Prostate gland (tissue), 2 donors: ENCODE results near the gene FMN1. TPM values are rescaled to one million over a fixed set of nuclear protein-coding genes. Genes with fewer than 3 reads are reported as not detected.

ENCODE experiments used
- DNase-seq: peaks from one replicate; pipeline ENCODE4 v3.0.0-alpha.2; 2019; ENCODE audit warnings: low spot score
- H3K27ac ChIP-seq, 2 donors: fragments of 200-600 bp; sonication (generic); 2 replicates each; pipeline ENCODE4 v1.5.1; 2017 to 2019
- H3K27me3 ChIP-seq: fragments of 200-600 bp; sonication (generic); replicated peaks from 2 replicates; pipeline ENCODE4 v1.5.1; 2019; ENCODE audit not compliant: insufficient read depth
- H3K36me3 ChIP-seq, 2 donors: fragments of 200-600 bp; sonication (generic); 1 replicate in 1 of 2; 2 replicates in 1 of 2; pipeline versions ENCODE4 v1.5.1 to v1.8.1; 2017 to 2019
- H3K4me1 ChIP-seq: fragments of 200-600 bp; sonication (generic); replicated peaks from 2 replicates; pipeline ENCODE4 v1.5.1; 2019
- H3K4me3 ChIP-seq, 2 donors: fragments of 200-600 bp; sonication (generic); 2 replicates each; pipeline ENCODE4 v1.5.1; 2017 to 2019
- H3K9me3 ChIP-seq: fragments of 200-600 bp; sonication (generic); 2 replicates; pipeline ENCODE4 v1.5.1; 2017
- CTCF ChIP-seq, 4 experiments: fragments of 200-600 bp in 2 of 4; fragments of 450-650 bp in 2 of 4; sonication (generic) in 2 of 4; IDR thresholded peaks; 1 replicate in 3 of 4; 2 replicates in 1 of 4; pipeline ENCODE4 v1.5.1; 2016 to 2019; ENCODE audit warnings: antibody characterized with exemption in 4 of 4, mild to moderate bottlenecking in 2 of 4, moderate library complexity in 2 of 4
- POLR2A ChIP-seq: fragments of 450-650 bp; IDR thresholded peaks from one replicate; pipeline ENCODE4 v1.6.1; 2016; ENCODE audit warnings: antibody characterized with exemption, mild to moderate bottlenecking
- POLR2AphosphoS5 ChIP-seq: sonication (generic); formaldehyde crosslinking; IDR thresholded peaks from one replicate; pipeline ENCODE4 v1.6.1; 2017; ENCODE audit warnings: antibody characterized with exemption
- whole genome bisulfite sequencing: methylation state at CpG from one replicate; pipeline ENCODE4 v1.1.5; 2018; 5-methylcytosine and 5-hydroxymethylcytosine counted together
- intact Hi-C: fragments of 100-400 bp; cut with DNase I; formaldehyde crosslinking; loops from one replicate; pipeline ENCODE4 v1.14.2; 2022
- total RNA-seq, 2 donors: library from RNA; depleted of rRNA; stranded (reverse); fragments of >200 nt; gene quantifications; one replicate each; pipeline ENCODE4 v1.1.0, GENCODE V29; 2016

FMN1 gene
- total RNA-seq, 2 donors from 2014 or later, result 7.1 to 32.5 TPM

GRCh38 chr15:32870240-32871033 lies 324.1 kb downstream of the FMN1 start:
- no peak for DNase-seq
- Histone ChIP-seq H3K27ac (no peak overlapping the region), H3K9me3 (no peaks in the 10 kb centered on the region), H3K4me3 (no peak overlapping the region), H3K36me3 (no peaks in the 10 kb centered on the region), H3K27me3 (no peaks in the 10 kb centered on the region), H3K4me1 (peaks cover 4% of the 10 kb centered on the region)
- TF ChIP-seq CTCF (IDR thresholded peaks at IDR 0.05) (no peak), POLR2A (no peak), POLR2AphosphoS5 (no peak)
- intact Hi-C loops, result loop anchor here (5.0 kb wide), 1 partner anchor 87 kb away; no protein-coding TSS in a partner anchor
- 94% methylated on average over 14 of the region's 14 CpGs for WGBS

- H3K9me3 ChIP-seq, result no peaks in the 10 kb centered on the region
- WGBS, result 95% methylated on average over 4 of the region's 4 CpGs
- peaks cover 4% of the 10 kb centered on the region for H3K4me1 ChIP-seq
- no peak for TF ChIP-seq POLR2A
- no peak for DNase-seq
- H3K27me3 ChIP-seq, result no peaks in the 10 kb centered on the region
- no peak overlapping the region for H3K27ac ChIP-seq
- H3K36me3 ChIP-seq, result no peaks in the 10 kb centered on the region
- no peak overlapping the region for H3K4me3 ChIP-seq
- intact Hi-C loops, result loop anchor here (5.0 kb wide), 1 partner anchor 88 kb away; no protein-coding TSS in a partner anchor
Measured at GRCh38 chr15:32869776-32870175, 324.7 kb downstream of the FMN1 start.

GRCh38 chr15:32867313-32867626 lies 327.2 kb downstream of the FMN1 start:
- Histone ChIP-seq H3K9me3 (no peaks in the 10 kb centered on the region), H3K27ac (no peak overlapping the region), H3K27me3 (no peaks in the 10 kb centered on the region), H3K4me1 (no peaks in the 10 kb centered on the region), H3K4me3 (no peak overlapping the region), H3K36me3 (no peaks in the 10 kb centered on the region)
- TF ChIP-seq POLR2A (no peak), POLR2AphosphoS5 (no peak), CTCF (IDR thresholded peaks at IDR 0.05) (no peak)
- no peak for DNase-seq
- intact Hi-C loops, result no loop called here
- WGBS, result 90% methylated on average over 9 of the region's 9 CpGs

DNA sequence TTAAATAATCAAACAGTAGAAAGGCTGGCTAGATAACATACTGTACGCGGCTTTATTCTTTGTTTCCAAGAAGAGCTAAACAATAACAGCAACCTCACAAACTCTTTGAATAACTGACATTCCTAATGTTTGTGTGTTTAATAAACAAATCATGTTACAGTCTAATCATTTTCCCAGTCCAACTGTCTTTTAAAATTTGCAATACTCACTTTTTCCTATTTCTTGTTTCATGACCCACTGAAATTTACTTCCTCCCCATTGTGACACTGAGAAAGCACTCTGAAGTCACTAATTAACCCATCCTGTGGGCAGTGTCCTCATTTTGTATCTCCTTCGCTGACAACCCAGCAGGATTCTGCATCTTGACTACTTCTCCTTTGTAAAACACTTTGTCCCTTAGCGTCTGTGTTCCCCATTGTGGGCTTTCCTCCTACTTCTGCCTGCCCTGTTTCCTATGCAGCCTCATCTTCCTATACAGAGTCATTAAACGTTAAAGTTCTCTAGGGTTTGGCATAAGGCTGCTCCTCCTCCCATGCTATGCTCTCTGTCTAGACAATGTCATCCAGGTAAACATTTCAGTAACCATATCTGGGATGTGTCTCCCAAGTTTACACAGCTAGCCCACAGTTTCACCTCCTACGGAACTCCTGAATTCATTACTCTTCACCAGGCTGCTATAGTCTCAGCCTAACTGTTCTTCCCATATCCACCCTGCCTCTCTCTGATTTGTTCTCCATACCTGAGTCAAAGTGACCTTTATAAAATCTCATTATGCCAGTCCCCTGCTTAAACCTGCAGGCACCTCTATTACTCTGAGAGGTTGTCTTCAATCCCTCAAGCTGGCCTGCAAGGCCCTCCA lies 327.8 kb downstream of the FMN1 start:
- H3K4me3 ChIP-seq, result no peak overlapping the region
- intact Hi-C loops, result no loop called here
- WGBS, result 67% methylated on average over 6 of the region's 6 CpGs
- DNase-seq, result no peak
- no peak overlapping the region for H3K27ac ChIP-seq
- TF ChIP-seq CTCF (IDR thresholded peaks at IDR 0.05), result no peak
- TF ChIP-seq POLR2AphosphoS5, result no peak
- TF ChIP-seq POLR2A, result no peak
- H3K4me1 ChIP-seq, result no peaks in the 10 kb centered on the region
- no peaks in the 10 kb centered on the region for H3K36me3 ChIP-seq
- H3K27me3 ChIP-seq, result no peaks in the 10 kb centered on the region
- no peaks in the 10 kb centered on the region for H3K9me3 ChIP-seq

GRCh38 chr15:32864841-32865240 lies 329.7 kb downstream of the FMN1 start:
- no peak for DNase-seq

More at GRCh38 chr15:32864841-32865240, 329.7 kb downstream of the FMN1 start:
- Histone ChIP-seq H3K4me1 (no peaks in the 10 kb centered on the region), H3K36me3 (no peaks in the 10 kb centered on the region), H3K4me3 (no peak overlapping the region), H3K27me3 (no peaks in the 10 kb centered on the region), H3K27ac (no peak overlapping the region), H3K9me3 (no peaks in the 10 kb centered on the region)
- intact Hi-C loops, result no loop called here
- WGBS, result 91% methylated on average over 3 of the region's 3 CpGs
- TF ChIP-seq POLR2AphosphoS5 (no peak), CTCF (IDR thresholded peaks at IDR 0.05) (no peak), POLR2A (no peak)
